Measurements from ENCODE around the gene KCNG4. TPM values are rescaled to one million over a fixed set of nuclear protein-coding genes. Genes with fewer than 3 reads are reported as not detected.

The KCNG4 gene
- total and polyA plus RNA-seq, 9 donors, result not detected

- no peak for TF ChIP-seq EP300 (IDR thresholded peaks at IDR 0.05)
- no peak for TF ChIP-seq POLR2A (IDR thresholded peaks at IDR 0.05)
- no peak for TF ChIP-seq CTCF (IDR thresholded peaks at IDR 0.05)
- no peaks in the 10 kb centered on the region for H3K36me3 ChIP-seq
- no peaks in the 10 kb centered on the region for H3K4me1 ChIP-seq (ENCODE audit: insufficient read depth)
- WGBS, 3 donors, result 88 to 92% (median 90%) methylated on average over 11 of the region's 11 CpGs
- DNase-seq, result no peak
- H3K9me3 ChIP-seq, result no peaks in the 10 kb centered on the region
- H3K4me3 ChIP-seq, result no peak overlapping the region
- no peaks in the 10 kb centered on the region for H3K27me3 ChIP-seq
- intact Hi-C loops (cut with DNase I), result no loop called here
- no peak overlapping the region for H3K27ac ChIP-seq
Measured at GRCh38 chr16:84258266-84258665, 18.5 kb upstream of the KCNG4 start.

- 82 to 86% (median 84%) methylated on average over 4 of the region's 4 CpGs for WGBS, 3 donors
- TF ChIP-seq CTCF (IDR thresholded peaks at IDR 0.05) (no peak), EP300 (IDR thresholded peaks at IDR 0.05) (no peak), POLR2A (IDR thresholded peaks at IDR 0.05) (no peak)
- Histone ChIP-seq H3K27ac (no peak overlapping the region), H3K27me3 (no peaks in the 10 kb centered on the region), H3K4me1 (ENCODE audit: insufficient read depth) (no peaks in the 10 kb centered on the region), H3K9me3 (no peaks in the 10 kb centered on the region), H3K36me3 (no peaks in the 10 kb centered on the region), H3K4me3 (no peak overlapping the region)
- intact Hi-C loops (cut with DNase I), result no loop called here
- DNase-seq, result no peak
Measured at GRCh38 chr16:84255050-84255810, 15.4 kb upstream of the KCNG4 start.

GRCh38 chr16:84254062-84254461, 14.2 kb upstream of the KCNG4 start:
- no peak for DNase-seq
- no peaks in the 10 kb centered on the region for H3K27me3 ChIP-seq
- no peak overlapping the region for H3K4me3 ChIP-seq
- WGBS, 3 donors, result 23 to 46% (median 36%) methylated on average over 4 of the region's 4 CpGs
- H3K36me3 ChIP-seq, result no peaks in the 10 kb centered on the region
- H3K4me1 ChIP-seq (ENCODE audit: insufficient read depth), result no peaks in the 10 kb centered on the region
- intact Hi-C loops (cut with DNase I), result no loop called here
- H3K9me3 ChIP-seq, result no peaks in the 10 kb centered on the region
- TF ChIP-seq POLR2A (IDR thresholded peaks at IDR 0.05) (no peak), EP300 (IDR thresholded peaks at IDR 0.05) (no peak), CTCF (IDR thresholded peaks at IDR 0.05) (no peak)
- H3K27ac ChIP-seq, result no peak overlapping the region

GRCh38 chr16:84253173-84253572, 13.4 kb upstream of the KCNG4 start:
- TF ChIP-seq EP300 (IDR thresholded peaks at IDR 0.05) (no peak), POLR2A (IDR thresholded peaks at IDR 0.05) (no peak), CTCF (IDR thresholded peaks at IDR 0.05) (no peak)
- Histone ChIP-seq H3K27ac (no peak overlapping the region), H3K4me1 (ENCODE audit: insufficient read depth) (no peaks in the 10 kb centered on the region), H3K36me3 (no peaks in the 10 kb centered on the region), H3K9me3 (no peaks in the 10 kb centered on the region), H3K27me3 (no peaks in the 10 kb centered on the region), H3K4me3 (no peak overlapping the region)
- no peak for DNase-seq
- 74 to 77% (median 75%) methylated on average over 4 of the region's 4 CpGs for WGBS, 3 donors
- intact Hi-C loops (cut with DNase I), result no loop called here

Measured in ovary (tissue), 9 donors.